SK-N-SH (cell line): ENCODE measurements around the gene KIRREL1. TPM values are rescaled to one million over a fixed set of nuclear protein-coding genes. Genes with fewer than 3 reads are reported as not detected.
A peak's percentile ranks its signal among the peaks of the same experiment; 100 is the strongest.

Experiments used
- CTCF ChIA-PET: fragments of 300-600, 350-600 bp; formaldehyde crosslinking; extraction: SDS; loops from one replicate; lab custom pipeline; 2021; lab: Yijun Ruan, JAX
- POLR2A ChIA-PET: fragments of 350-600 bp; sonication (Branson Sonifier 250); formaldehyde crosslinking; extraction: SDS; loops from one replicate; lab custom pipeline; 2020; ENCODE audit warnings: antibody characterized with exemption, inconsistent platforms; lab: Yijun Ruan, JAX
- DNase-seq: peaks from one replicate; pipeline ENCODE4 v3.0.0; 2012
- H2AFZ ChIP-seq: fragments of 200-600 bp; sonication (generic); 2 replicates; pipeline ENCODE4 v1.8.1; 2016; ENCODE audit warnings: antibody characterized with exemption, mild to moderate bottlenecking, low read depth
- H3F3A ChIP-seq: fragments of 200-600 bp; sonication (generic); replicated peaks from 2 replicates; pipeline ENCODE3; 2016; ENCODE audit warnings: antibody characterized with exemption, mild to moderate bottlenecking; ENCODE audit not compliant: insufficient read depth
- H3K27ac ChIP-seq, 2 experiments: fragments of 200-500 bp in 1 of 2; fragments of 200-600 bp in 1 of 2; sonication (Bioruptor generic) in 1 of 2; sonication (generic), shearing (Covaris generic) in 1 of 2; 2 replicates each; pipeline versions ENCODE4 v1.5.1 to v1.6.1; 2014 to 2016; ENCODE audit warnings: low read depth in 2 of 2, inconsistent platforms in 1 of 2, low read length in 1 of 2, mild to moderate bottlenecking in 1 of 2, mixed read lengths in 1 of 2
- H3K27me3 ChIP-seq: fragments of 200-600 bp; sonication (generic), shearing (Covaris generic); 2 replicates; pipeline ENCODE4 v1.6.1; 2016; ENCODE audit warnings: mixed run types; ENCODE audit not compliant: insufficient read depth
- H3K36me3 ChIP-seq, 2 experiments: fragments of 200-500 bp in 1 of 2; fragments of 200-600 bp in 1 of 2; sonication (Bioruptor generic) in 1 of 2; sonication (generic) in 1 of 2; replicated peaks in 1 of 2; 2 replicates each; pipeline versions ENCODE3 to v1.5.1; 2014 to 2016; ENCODE audit warnings: low read length in 1 of 2, mild to moderate bottlenecking in 1 of 2; ENCODE audit not compliant: insufficient read depth in 2 of 2, control insufficient read depth in 1 of 2
- H3K4me1 ChIP-seq, 2 experiments: fragments of 200-500 bp in 1 of 2; fragments of 200-600 bp in 1 of 2; sonication (Bioruptor generic) in 1 of 2; sonication (generic), shearing (Covaris generic) in 1 of 2; 2 replicates each; pipeline versions ENCODE4 v1.5.1 to v1.6.1; 2014 to 2016; ENCODE audit warnings: low read depth in 1 of 2, low read length in 1 of 2, mixed run types in 1 of 2; ENCODE audit not compliant: insufficient read depth in 2 of 2, control insufficient read depth in 1 of 2
- H3K4me2 ChIP-seq: fragments of 200-600 bp; sonication (generic), shearing (Covaris generic); 2 replicates; pipeline ENCODE4 v1.6.1; 2017; ENCODE audit warnings: mixed run types
- H3K4me3 ChIP-seq, 2 experiments: fragments of 200-500 bp in 1 of 2; fragments of 200-600 bp in 1 of 2; sonication (Bioruptor generic) in 1 of 2; sonication (generic), shearing (Covaris generic) in 1 of 2; 2 replicates each; pipeline versions ENCODE4 v1.5.1 to v1.8.1; 2014 to 2016; ENCODE audit warnings: low read depth in 2 of 2, inconsistent platforms in 1 of 2, low read length in 1 of 2, mild to moderate bottlenecking in 1 of 2, mixed read lengths in 1 of 2, moderate library complexity in 1 of 2
- H3K79me2 ChIP-seq: fragments of 200-600 bp; sonication (generic); 2 replicates; pipeline ENCODE4 v1.8.1; 2017; ENCODE audit warnings: mild to moderate bottlenecking; ENCODE audit not compliant: insufficient read depth
- H3K9ac ChIP-seq: fragments of 200-600 bp; sonication (generic); 2 replicates; pipeline ENCODE4 v1.6.1; 2017; ENCODE audit warnings: mixed run types
- H3K9me2 ChIP-seq: fragments of 200-600 bp; sonication (generic); 2 replicates; pipeline ENCODE4 v1.6.1; 2017; ENCODE audit warnings: mixed run types
- H3K9me3 ChIP-seq: fragments of 200-600 bp; sonication (generic); 2 replicates; pipeline ENCODE4 v1.6.1; 2017; ENCODE audit warnings: mixed run types, mild to moderate bottlenecking, moderate library complexity
- H4K20me1 ChIP-seq: fragments of 200-600 bp; sonication (generic); 2 replicates; pipeline ENCODE4 v1.6.1; 2017; ENCODE audit warnings: mild to moderate bottlenecking, mixed run types; ENCODE audit not compliant: insufficient read depth
- FOSL2 ChIP-seq: IDR thresholded peaks from 2 replicates; pipeline ENCODE4 v1.4.0; 2012; ENCODE audit warnings: low read depth, mild to moderate bottlenecking, moderate library complexity, borderline replicate concordance
- FOXJ3 ChIP-seq: sonication (generic); formaldehyde crosslinking; IDR thresholded peaks from 2 replicates; pipeline ENCODE4 v1.5.1; 2020; ENCODE audit warnings: mild to moderate bottlenecking, missing genetic modification reagents
- NFIC ChIP-seq: IDR thresholded peaks from 2 replicates; pipeline ENCODE4 v1.4.0; 2012; ENCODE audit warnings: borderline replicate concordance
- TCF12 ChIP-seq: IDR thresholded peaks from 2 replicates; pipeline ENCODE4 v1.4.0; 2012
- WGBS: methylation state at CpG from one replicate; pipeline ENCODE4 v1.1.6; 2017; ENCODE audit warnings: low lambda C conversion rate; 5-methylcytosine and 5-hydroxymethylcytosine counted together
- polyA plus RNA-seq, 3 experiments: library from polyadenylated mRNA; depleted of rRNA; stranded (reverse); fragments of >200 nt; gene quantifications; 2 replicates each; pipeline ENCODE4 v1.2.3, GENCODE V29; 2012
- TF ChIP-seq, protein P1 (sequence below): IDR thresholded peaks from 2 replicates; pipeline ENCODE4 v1.4.0; 2012; ENCODE audit warnings: low read depth

KIRREL1 gene
- polyA plus RNA-seq, 1 of the 3 experiments (the other 2 are of a cell fraction): 47.8 TPM

- peak overlapping the region in 1 of 2 experiments; percentile 22; a peak in 1 of 4 replicates for H3K27ac ChIP-seq
- no peak overlapping the region for H3K4me3 ChIP-seq
- ChIA-PET CTCF (no interaction called here), POLR2A (no interaction called here)
- peaks cover 0 to 8% of the 10 kb centered on the region in 2 experiments; a peak in 2 of 4 replicates for H3K4me1 ChIP-seq
- H3F3A ChIP-seq: peaks cover 8% of the 10 kb centered on the region
- DNase-seq: no peak
- TF ChIP-seq TCF12 (0 out of 2 replicates have a peak, but pooled peaks have one; percentile 8), NFIC (peak; percentile 79), FOXJ3 (CRISPR knock-in tag) (no peak)
- H3K27me3 ChIP-seq: no peaks in the 10 kb centered on the region; the same call in 1 of the 2 replicates
- no peak overlapping the region for H2AFZ ChIP-seq
- no peaks in the 10 kb centered on the region for H3K36me3 ChIP-seq
- no peak overlapping the region for H3K9ac ChIP-seq
- H3K4me2 ChIP-seq: peak overlapping the region; percentile 26; the same call in 1 of the 2 replicates
- no peaks in the 10 kb centered on the region for H3K9me3 ChIP-seq
- no peaks in the 10 kb centered on the region for H3K9me2 ChIP-seq
- H3K79me2 ChIP-seq: no peaks in the 10 kb centered on the region
- no peaks in the 10 kb centered on the region for H4K20me1 ChIP-seq
Observed at GRCh38 chr1:158145173-158145719, 151.8 kb downstream of the KIRREL1 start.

- DNase-seq: no peak
- Histone ChIP-seq H3K9me3 (no peaks in the 10 kb centered on the region), H3K27ac (peak overlapping the region in 1 of 2 experiments; percentile 22; a peak in 1 of 4 replicates), H3F3A (peaks cover 8% of the 10 kb centered on the region), H3K9me2 (no peaks in the 10 kb centered on the region), H2AFZ (no peak overlapping the region), H3K27me3 (no peaks in the 10 kb centered on the region), H3K9ac (no peak overlapping the region), H3K4me2 (no peak overlapping the region), H3K79me2 (no peaks in the 10 kb centered on the region), H3K4me1 (peaks cover 0 to 8% of the 10 kb centered on the region in 2 experiments; a peak in 2 of 4 replicates), H4K20me1 (no peaks in the 10 kb centered on the region), H3K4me3 (no peak overlapping the region), H3K36me3 (no peaks in the 10 kb centered on the region)
- WGBS: 24% methylated on average over 6 of the region's 6 CpGs
- ChIA-PET CTCF (interaction anchor here (1.0 kb wide), 1 partner anchor 22 kb away, joined by 3 read pairs; no protein-coding TSS in a partner anchor), POLR2A (no interaction called here)
- peak; percentile 22; the same call in 1 of the 2 replicates for TF ChIP-seq FOSL2
- TF ChIP-seq, protein P1, sequence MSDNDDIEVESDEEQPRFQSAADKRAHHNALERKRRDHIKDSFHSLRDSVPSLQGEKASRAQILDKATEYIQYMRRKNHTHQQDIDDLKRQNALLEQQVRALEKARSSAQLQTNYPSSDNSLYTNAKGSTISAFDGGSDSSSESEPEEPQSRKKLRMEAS: no peak
Observed at GRCh38 chr1:158146165-158146564, 152.7 kb downstream of the KIRREL1 start.

GRCh38 chr1:158146739-158147138, 153.3 kb downstream of the KIRREL1 start:
- no peak for TF ChIP-seq NFIC
- no peaks in the 10 kb centered on the region for H3K9me3 ChIP-seq
- no peak overlapping the region for H2AFZ ChIP-seq
- peaks cover 8% of the 10 kb centered on the region for H3F3A ChIP-seq
- H4K20me1 ChIP-seq: no peaks in the 10 kb centered on the region
- no peaks in the 10 kb centered on the region for H3K9me2 ChIP-seq
- no peak overlapping the region for H3K27ac ChIP-seq
- POLR2A ChIA-PET: no interaction called here
- CTCF ChIA-PET: interaction anchor here (1.0 kb wide), 1 partner anchor 22 kb away, joined by 3 read pairs; no protein-coding TSS in a partner anchor
- DNase-seq: no peak
- no peak overlapping the region for H3K4me2 ChIP-seq
- no peaks in the 10 kb centered on the region for H3K79me2 ChIP-seq
- H3K4me3 ChIP-seq: no peak overlapping the region
- WGBS: 63% methylated on average over 2 of the region's 2 CpGs
- H3K36me3 ChIP-seq: no peaks in the 10 kb centered on the region
- H3K27me3 ChIP-seq: no peaks in the 10 kb centered on the region
- peaks cover 0 to 8% of the 10 kb centered on the region in 2 experiments; a peak in 2 of 4 replicates for H3K4me1 ChIP-seq
- no peak overlapping the region for H3K9ac ChIP-seq
